ENCODE data around the gene PUDP.
"Not testable (repeated sequence)": the region's sequence is repeated elsewhere in the genome, so short reads cannot be mapped to it uniquely, and the experiment has no call there.

The PUDP gene

GRCh38 chrX:7109838-7110793 is 37.8 kb downstream of the PUDP start:
- peak; percentile 38 for DNase-seq (ENCODE audit: low spot score)

DNA sequence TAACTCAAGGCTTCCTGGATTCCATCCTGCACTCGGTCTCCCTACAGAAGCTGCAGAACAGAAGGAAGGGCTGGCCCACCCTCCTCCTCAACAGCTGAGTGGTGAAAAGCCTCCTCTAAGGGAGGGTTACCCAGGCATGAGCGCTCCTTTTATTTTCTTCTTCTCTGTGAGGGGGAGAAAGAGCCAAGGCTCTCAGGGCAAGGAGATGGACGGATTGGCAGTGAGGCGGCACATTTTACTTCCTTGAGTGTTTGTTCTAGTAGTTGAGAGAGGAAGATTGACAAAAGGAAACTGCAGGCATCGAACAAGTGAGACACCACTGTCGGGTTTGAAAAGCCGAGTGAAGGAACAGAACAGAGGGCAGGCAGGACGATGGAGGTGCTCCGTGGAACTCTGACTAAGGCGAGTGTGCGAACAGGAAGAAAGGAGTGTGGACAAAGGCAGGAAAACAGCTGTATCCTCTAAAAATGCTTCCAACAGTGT is 38.9 kb downstream of the PUDP start:
- DNase-seq (ENCODE audit: low spot score): no peak

DNA sequence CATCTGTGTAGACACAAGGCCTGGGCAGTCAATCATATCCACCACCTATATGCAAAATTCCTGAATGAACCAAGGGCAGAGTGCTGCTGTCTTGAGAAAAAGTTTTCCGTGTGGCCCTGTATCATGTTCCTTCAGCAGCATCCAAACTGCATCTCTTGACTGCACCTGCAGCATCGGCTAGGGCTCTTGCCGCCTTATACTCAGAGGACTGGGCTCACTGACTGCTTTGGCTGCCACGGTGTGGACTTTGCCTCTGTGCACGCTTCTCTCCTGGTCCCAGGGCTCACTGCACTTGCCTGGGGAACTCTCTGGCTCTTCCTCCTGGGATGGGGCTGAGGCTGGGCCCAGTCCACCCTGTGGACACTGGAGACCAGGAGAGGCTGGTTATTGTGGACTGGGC is 39.9 kb downstream of the PUDP start:
- no peak for DNase-seq (ENCODE audit: low spot score)

DNA sequence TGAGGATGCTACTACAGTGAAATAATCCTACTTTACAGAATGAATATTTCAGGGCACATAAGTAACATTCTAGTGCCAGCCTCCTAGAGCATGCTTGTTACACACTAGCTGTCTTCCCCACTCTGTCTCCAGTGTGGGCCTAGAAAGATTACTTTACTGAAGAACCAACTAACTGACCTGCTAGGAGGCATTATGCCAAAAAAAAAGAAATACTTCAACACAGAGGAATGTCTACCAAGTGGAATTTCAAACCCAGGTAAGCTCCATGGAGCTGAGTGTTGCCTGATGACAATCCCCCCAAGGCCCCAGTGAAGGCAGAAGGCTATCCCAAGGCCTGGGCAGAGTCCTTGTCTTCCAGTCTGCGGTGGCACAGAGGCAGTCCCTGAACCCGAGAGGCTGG is 41.3 kb downstream of the PUDP start:
- no peak for DNase-seq (ENCODE audit: low spot score)

GRCh38 chrX:7102119-7102518 is 45.8 kb downstream of the PUDP start:
- no peak for DNase-seq (ENCODE audit: low spot score)

DNA sequence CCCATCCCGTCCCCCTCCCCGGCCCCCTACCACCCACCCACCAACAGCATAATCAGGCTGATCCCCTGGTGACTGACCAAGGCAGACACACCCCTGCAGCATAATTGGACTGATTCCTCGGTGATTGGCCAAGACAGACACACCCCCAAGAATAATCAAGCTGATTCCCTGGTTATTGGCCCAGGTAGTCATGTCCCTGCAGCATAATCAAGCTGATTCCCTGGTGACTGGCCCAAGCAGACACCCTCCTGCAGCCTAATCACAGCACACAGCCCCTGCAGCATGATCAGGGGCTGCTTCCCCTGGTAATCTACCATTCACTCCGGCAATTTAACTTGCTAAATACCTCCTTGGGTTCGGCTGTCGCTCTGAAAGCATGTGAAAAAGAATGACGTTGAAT is 47.9 kb downstream of the PUDP start:
- DNase-seq (ENCODE audit: low spot score): no peak

DNA sequence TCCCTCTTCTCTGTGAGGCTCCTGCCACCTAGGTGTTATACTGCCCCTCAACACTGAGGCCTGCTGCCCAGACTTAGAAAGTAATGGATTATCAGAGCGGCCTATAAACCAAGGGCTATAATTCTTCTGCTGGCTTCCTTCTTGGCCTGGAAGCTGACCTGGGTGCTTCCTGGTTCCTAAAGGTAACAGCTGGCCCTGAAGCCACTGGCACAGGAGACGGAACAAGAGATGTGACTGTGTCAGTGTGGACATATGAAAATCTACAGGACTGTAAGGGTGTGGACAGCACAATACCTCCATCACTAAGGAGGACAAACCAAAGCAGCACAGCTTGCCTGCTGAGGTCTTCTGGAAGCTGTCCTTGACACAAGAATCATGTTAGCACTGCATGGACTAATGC is 52.3 kb downstream of the PUDP start:
- DNase-seq (ENCODE audit: low spot score): not testable (repeated sequence)

- no peak for DNase-seq (ENCODE audit: low spot score)
Observed at GRCh38 chrX:7093305-7093704, 54.6 kb downstream of the PUDP start.

- DNase-seq (ENCODE audit: low spot score): no peak
Observed at GRCh38 chrX:7092543-7092942, 55.4 kb downstream of the PUDP start.

GRCh38 chrX:7091923-7092322 is 56.0 kb downstream of the PUDP start:
- DNase-seq (ENCODE audit: low spot score): no peak

DNA sequence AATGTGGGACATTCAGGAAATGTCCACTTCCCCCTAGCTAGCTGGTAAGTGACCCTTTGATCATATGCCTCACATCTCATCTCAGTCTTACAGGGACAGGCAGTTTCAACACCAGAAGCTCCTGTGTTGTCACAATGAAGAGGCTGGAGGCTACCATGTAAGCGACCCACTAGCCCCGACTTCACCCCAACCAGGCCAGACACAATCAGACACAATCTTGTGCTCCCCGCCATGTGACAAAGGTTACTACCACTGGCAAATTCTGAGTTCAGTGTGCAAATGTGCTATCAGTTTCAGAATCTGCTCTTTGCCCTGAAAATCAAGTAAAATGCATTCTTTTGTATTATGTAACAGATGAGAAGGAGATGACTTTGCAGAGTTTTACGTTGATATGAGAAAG is 57.3 kb downstream of the PUDP start:
- no peak for DNase-seq (ENCODE audit: low spot score)

GRCh38 chrX:7088968-7089615 is 58.9 kb downstream of the PUDP start:
- DNase-seq (ENCODE audit: low spot score): peak; percentile 60

DNA sequence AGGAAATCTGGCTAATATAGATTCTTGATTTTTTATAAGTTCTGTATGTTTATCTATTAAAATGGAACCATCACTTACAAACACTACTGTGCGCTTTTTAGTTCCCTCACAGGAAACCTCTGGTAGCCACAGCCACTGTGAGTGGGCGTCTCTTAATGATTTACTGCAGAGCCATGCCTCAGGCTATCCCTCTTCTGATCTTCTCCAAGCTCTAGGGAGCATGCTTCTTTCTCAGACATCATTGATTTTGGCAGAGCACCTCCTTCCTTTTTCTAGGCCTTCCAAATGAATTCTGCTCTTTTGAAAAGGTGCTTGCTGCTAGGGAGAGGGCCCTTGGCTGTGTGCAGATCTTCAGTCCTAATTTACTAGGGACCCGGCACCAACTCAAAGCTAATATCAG is 61.6 kb downstream of the PUDP start:
- no peak for DNase-seq (ENCODE audit: low spot score)

DNA sequence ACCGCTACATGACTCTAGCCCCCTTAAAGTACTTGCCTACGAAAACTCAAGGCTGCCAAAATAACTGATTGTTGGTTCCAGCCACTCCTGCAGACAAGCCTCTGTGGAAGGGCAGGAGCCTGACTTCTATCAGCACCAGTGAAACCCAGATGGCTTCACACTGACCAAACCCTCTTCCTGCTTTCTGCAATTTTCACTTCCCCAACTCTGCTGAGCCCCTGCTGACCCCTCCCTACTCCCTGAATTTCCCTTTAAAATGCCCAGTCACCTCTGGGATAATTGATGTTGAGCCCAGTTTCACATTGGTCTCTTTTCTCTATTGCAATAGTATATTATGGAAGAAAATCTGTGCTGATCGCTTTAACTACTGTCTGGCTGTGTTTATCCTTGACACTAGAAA is 62.1 kb downstream of the PUDP start:
- no peak for DNase-seq (ENCODE audit: low spot score)

DNA sequence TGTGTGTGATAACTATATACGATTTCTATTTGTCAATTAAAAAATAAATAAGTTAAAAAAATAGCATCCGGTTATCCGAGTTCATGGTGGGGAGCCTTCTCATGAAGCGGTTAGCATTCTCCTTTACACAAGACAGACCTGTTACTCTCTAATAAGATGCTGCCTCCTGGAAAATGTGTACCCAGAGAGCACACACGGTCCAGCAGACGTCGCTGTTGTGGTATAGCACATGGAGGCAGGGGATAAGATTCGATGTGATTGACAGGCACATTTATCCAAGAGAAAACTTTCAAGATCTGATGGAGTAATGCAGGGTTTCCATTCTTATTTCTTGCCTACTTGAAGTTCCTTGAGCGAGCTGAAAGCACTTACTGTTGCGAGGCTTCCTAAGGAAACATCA is 63.1 kb downstream of the PUDP start:
- DNase-seq (ENCODE audit: low spot score): no peak

GRCh38 chrX:7083468-7084396 is 64.2 kb downstream of the PUDP start:
- no peak for DNase-seq (ENCODE audit: low spot score)

DNA sequence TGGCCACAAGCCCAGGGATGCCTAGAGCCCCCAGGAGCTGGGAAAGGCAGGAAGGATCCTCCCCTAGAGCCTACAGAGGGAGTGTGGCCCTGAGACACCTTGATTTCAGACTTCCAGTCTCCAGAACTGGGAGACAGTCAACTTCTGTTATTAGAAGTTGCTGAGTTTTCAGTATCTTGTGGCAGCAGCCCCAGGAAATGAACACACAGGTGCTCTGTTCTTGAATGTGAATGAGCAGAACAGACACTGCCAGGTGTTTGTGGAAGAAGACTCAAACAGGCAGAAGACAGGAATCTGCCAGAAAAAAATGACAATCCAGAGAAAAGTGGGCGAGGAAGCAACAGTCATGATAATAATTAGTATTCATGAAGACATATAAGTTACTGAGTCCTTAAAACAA is 64.9 kb downstream of the PUDP start:
- DNase-seq (ENCODE audit: low spot score): no peak

GRCh38 chrX:7082556-7082955 is 65.4 kb downstream of the PUDP start:
- DNase-seq (ENCODE audit: low spot score): no peak

GRCh38 chrX:7077241-7078230 is 70.4 kb downstream of the PUDP start:
- no peak for DNase-seq (ENCODE audit: low spot score)

GRCh38 chrX:7076245-7076661 is 71.7 kb downstream of the PUDP start:
- no peak for DNase-seq (ENCODE audit: low spot score)

- DNase-seq (ENCODE audit: low spot score): no peak
Observed at GRCh38 chrX:7074908-7075204, 73.1 kb downstream of the PUDP start.

Measured in D341Med (cell line).